RPMI8226 (cell line): ENCODE data around the gene PRIM2.
"Not testable (repeated sequence)": the region's sequence is repeated elsewhere in the genome, so short reads cannot be mapped to it uniquely, and the experiment has no call there.

Source experiments
- DNase-seq: peaks from one replicate; pipeline ENCODE4 v3.0.0-alpha.2; 2015

PRIM2 gene

DNA sequence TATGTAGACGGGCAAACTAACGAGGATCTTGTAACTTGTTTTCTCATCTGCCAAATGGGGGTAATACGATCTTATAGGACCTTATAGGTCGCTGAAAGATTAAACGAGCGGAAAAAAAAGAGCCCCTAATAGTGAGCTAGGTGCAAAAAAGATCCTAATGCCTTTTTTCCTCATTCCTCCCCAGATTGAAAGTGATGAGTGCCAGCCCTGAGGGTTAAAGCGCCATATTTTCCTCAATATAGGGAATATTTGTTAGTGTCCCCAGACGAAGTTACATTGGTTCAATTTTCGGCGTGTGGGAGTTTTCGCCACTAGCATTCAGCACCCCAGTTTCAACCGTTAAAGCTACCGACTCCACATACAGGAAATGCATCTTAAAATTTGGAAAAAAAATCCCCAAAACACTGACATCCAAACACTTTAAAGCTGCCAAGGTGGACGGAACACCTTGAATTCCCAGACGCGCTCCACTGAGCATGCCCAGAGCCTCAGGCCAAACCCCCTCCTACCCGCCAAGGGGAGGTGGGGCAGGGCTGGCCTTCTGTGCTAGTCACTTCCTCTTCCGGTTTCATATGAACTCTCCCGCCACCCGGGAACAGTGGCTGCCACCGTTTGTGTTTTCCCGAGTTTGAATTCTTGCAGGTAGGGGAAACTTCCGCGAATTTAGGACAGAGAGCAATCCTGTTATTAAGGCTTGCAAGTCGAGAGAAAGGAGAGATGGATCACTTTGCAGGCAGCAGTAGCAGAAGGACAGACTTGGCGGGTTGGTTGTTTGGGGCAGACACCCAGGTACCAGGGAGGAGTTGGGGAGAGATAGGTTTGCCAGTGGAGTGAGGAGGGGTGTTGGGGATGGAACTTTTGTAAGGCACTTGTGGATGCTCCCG is at the start of gene PRIM2:
PRIM2 (plus strand) TSS at position 571 of the 884 bp plus-strand sequence. CDS start 816 bp downstream, outside the sequence.
- peak; percentile 92 for DNase-seq

- DNase-seq, result no peak
These were observed 49.2 kb upstream of the PRIM2 start for GRCh38 chr6:57268294-57268640.

DNA sequence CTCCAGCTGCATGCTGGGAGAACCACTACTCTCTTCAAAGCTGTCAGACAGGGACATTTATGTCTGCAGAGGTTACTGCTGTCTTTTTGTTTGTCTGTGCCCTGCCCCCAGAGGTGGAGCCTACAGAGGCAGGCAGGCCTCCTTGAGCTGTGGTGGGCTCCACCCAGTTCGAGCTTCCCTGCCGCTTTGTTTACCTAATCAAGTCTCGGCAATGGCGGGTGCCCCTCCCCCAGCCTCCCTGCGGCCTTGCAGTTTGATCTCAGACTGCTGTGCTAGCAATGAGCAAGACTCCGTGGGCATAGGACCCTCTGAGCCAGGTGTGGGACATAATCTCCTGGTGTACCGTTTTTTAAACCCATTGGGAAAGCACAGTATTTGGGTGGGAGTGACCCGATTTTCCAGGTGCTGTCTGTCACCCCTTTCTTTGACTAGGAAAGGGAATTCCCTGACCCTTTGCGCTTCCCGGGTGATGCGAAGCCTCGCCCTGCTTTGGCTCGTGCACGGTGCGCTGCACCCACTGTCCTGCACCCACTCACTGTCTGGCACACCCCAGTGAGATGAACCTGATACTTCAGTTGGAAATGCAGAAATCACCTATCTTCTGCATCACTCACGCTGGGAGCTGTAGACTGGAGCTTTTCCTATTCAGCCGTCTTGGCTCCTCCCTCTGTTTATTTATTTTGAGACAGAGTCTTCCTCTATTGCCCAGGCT is 43.2 kb upstream of the PRIM2 start:
- not testable (repeated sequence) for DNase-seq

DNA sequence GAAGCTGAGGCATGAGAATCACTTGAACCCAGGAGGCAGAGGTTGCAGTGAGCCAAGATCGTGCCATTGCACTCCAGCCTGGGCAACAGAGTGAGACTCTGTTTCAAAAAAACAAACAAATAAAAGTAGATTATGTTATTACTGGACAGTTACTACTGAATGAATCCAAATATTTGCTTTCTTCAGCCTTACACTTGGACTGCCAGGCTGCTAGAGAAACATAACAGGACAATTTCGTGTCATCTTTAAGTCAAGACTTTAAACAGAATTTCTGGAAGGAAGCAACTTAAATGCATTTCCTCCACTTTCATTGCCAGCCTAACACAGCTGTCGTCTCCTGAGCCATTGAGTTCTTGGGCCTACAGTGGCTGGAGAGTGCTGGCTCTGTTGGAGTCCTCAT is 42.0 kb upstream of the PRIM2 start:
- no peak for DNase-seq

DNA sequence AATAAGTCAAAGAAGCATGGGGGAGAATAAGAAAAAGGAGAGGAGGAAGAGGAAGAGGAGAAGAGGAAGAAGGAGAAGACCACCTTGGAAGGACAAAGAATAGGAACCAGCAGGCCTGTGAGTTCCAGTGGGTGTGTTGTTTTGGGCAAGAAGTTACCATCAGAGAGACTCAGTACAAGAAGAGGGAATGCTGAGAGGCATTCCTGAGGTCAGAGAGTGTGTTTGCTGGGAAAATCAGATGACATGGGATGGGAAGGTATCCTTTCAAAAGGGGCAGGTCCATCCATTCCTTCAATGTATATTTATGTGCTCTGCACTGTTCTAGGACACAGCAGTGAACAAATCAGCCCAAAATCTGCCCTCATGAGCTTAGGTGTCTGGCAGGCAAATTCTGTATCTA is 40.5 kb upstream of the PRIM2 start:
- DNase-seq, result no peak

- DNase-seq, result no peak
These were observed 38.9 kb upstream of the PRIM2 start for GRCh38 chr6:57278570-57278969.

DNA sequence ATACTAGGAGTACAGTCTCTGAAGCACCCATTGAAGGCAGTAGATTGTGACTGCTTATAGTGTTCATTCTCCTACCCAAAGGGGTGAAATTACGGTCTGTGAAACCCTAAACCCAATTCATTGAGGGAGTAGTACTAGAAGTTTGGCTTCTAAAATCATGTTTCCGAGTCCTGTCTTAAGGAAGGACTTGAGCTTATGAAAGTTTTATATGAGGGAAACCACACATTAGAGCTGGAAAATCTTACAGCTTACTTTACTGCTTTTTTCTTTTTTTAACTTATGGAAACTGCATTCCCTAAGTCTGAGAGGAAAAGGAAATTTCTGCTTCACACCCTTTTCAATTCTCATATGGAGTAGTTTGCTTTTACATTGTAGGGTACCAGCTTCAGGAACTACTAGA is 38.4 kb upstream of the PRIM2 start:
- no peak for DNase-seq

DNA sequence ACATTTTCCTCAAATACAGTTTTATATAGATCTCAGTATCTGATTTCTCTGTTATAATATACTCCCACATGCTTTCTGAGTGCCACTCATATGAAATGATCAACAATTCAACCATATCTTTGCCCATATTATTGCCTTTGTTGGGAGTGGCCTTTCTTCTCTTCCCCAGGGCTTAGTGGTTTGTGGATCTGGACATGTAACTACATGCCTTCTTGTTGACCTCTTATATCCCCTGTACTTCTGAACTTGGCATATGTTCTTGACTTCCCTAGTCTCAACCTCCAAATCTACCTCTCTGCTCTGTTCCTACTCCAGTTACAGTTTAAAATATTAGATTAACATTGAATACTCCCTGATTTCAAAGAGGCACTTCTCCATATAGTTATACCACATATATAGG is 34.3 kb upstream of the PRIM2 start:
- DNase-seq, result no peak

GRCh38 chr6:57283911-57284455 is 33.4 kb upstream of the PRIM2 start:
- DNase-seq, result no peak

GRCh38 chr6:57288136-57288535 is 29.3 kb upstream of the PRIM2 start:
- DNase-seq, result not testable (repeated sequence)

DNA sequence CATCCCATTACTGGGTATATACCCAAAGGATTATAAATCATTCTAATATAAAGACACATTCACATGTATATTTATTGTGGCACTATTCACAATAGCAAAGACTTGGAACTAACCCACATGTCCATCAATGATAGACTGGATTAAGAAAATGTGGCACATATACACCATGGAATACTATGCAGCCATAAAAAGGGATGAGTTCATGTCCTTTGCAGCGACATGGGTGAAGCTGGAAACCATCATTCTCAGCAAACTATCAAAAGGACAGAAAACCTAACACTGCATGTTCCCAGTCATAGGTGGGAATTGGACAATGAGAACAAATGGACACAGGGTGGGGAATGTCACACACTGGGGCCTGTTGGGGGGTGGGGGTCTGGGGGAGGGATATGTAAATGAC is 24.0 kb upstream of the PRIM2 start:
- not testable (repeated sequence) for DNase-seq

DNA sequence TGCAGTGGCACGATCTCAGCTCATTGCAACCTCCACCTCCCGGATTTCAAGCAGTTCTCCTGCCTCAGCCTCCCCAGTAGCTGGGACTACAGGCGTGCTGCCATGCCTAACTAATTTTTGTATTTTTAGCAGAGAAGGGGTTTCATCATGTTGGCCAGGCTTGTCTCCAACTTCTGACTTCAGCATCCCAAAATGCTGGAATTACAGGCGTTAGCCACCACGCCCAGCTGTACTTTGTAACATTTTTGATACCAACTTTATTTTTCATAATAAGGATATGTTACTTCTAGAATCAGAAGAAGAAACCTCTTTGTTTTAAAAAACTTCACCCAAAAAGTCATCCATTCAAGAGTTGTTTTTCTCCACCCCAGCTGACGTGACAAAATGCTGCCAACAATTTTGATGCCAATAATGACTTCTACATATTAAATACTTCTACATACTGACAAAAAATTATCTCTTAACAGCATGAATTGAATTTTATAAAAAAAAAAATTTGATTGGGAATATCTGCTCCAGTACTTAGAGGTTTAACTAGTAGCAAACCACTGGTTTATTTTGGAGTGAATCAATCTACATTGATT is 22.5 kb upstream of the PRIM2 start:
- no peak for DNase-seq

DNA sequence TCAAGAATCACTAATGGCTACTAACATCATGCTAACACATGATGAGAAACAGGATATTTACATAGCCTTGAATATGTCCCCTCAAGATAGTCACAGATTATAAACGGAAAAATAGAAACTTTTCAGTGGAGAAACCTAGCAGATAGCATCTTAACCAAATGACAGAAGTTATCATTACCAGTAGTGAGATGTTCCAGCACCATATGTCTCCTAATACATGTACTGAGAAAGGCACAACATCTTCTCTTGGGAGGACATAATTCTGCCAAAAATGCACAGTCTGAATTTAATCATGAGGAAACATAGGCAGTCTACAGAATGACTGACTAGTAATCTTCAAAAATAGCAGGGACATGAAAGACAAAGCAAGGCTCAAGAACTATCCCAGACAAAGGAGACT is 19.9 kb upstream of the PRIM2 start:
- no peak for DNase-seq

DNA sequence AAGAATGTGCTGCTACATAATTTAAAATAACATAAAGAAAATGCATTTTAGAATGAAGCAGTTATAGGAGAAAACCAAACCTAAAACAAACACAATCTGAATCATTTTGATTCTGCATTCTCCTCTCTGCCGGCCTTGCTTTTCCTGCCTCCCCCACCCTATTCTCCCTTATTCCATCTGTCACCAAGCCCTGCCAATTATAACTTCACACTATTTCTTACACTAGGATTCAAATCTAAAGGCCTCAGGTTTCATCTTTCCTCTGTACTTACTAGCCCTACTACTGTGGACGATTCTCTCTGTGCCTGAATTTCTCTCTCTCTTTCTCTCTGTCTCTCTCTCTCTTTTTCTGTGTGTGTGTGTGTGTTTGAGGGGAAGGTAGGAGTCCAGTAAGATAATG is 18.7 kb upstream of the PRIM2 start:
- DNase-seq, result no peak

DNA sequence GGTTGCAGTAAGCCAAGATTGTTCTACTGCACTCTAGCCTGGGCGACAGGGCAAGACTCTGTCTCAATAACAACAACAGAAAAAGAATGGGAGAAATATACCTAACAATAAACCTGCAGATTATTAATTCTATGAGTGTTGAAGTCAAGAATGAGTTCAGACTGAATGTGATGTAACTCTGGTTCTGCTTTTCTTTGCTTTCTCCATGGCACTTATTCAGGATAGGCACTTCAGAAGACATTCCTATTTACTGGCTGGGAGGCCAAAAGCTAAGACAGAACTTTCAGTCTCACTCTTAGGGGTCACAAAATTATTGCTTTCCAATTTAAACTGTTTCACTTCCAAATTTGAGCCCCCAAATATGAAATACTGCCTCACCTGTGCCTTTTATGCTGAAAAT is 15.7 kb upstream of the PRIM2 start:
- DNase-seq, result no peak

DNA sequence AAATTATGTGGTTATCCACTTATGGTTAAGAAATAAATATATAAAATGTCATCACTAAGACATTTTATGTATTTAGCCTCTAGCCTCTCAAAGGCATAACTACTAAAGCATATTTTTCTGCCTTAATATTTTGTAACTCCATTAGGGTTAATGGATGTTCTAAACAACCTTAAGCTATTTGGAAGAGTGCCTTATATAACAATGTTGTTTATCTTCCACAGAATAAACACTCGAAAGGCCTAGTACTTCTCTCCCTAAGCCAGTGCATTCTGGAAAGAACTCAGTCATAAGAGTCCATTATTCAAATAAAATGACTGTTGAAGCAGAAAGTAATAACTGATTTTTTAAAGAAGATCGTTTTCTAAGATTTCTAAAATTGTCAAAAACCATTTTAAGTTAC is 15.0 kb upstream of the PRIM2 start:
- no peak for DNase-seq

DNA sequence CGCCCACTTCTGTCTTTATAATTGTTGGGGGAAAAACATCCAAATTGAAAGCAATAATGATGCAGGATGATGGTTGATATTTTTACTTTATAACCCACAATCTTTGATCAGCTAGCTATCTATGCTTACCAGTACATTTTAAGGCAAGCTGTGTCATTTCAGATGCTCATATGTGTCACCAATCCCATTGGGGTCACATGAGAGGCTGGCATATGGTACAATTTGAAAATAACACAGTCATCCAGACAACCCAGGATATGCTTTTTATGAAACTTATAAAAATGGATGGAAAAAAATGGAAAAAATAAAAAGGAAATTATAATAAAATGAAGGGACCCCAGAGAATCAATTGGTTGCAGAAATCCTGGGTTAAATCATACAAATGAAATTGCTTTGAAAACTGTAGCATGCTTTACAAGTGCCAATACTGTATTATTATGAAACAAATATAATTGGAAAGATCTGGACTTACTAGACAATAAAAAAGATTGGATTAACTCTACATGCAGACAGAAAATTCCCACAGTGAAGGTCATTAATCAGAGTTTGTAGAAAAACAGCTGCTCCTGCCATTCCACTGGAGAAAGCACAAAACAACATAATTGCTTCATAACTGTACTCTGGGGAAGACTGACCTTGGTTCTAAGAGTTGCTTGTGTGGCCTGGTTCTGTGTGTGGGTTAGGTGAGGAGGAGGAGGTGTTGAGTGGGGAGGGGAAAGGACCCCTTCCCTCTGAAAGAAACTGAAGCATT is 13.3 kb upstream of the PRIM2 start:
- DNase-seq, result no peak

GRCh38 chr6:57305107-57305506 is 12.3 kb upstream of the PRIM2 start:
- DNase-seq, result no peak

GRCh38 chr6:57305761-57306160 is 11.7 kb upstream of the PRIM2 start:
- DNase-seq, result no peak

DNA sequence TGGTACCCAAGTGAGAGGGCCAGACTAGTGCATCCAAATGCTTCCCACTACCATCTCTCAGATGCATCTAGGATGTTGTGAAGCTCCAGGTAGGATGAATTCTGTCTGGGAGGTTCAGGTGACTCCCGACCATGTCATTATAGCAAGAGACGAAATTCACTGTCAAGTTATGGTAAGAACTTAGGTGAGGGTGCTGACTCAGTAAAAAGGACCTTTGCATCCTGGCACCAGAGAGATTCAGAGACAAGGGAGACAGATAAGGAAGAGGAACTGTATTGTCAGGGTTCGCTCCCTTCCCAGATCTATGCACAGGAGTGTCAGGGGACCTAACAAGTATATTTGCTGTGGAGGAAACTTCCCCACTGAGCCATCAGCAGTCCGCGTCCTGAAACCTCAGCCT is 11.2 kb upstream of the PRIM2 start:
- no peak for DNase-seq

- DNase-seq, result no peak
These were observed 9.6 kb upstream of the PRIM2 start for GRCh38 chr6:57307850-57308249.

DNA sequence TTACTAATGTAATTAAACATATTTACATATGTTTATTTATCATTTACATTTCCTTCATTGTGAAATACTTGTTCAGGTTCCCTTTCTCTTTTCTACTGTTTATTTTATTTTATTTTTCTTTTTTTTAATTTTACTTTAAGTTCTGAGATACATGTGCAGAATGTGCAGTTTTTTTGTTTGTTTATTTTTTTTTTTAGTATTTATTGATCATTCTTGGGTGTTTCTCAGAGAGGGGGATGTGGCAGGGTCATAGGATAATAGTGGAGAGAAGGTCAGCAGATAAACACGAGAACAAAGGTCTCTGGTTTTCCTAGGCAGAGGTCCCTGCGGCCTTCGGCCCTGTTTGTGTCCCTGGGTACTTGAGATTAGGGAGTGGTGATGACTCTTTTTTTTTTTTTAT is 8.7 kb upstream of the PRIM2 start:
- DNase-seq, result not testable (repeated sequence)
